ENCODE data around the gene F10. TPM values are rescaled to one million over a fixed set of nuclear protein-coding genes. Genes with fewer than 3 reads are reported as not detected.

Gene F10
- total RNA-seq, 1 experiment from 2014 or later = not detected

DNA sequence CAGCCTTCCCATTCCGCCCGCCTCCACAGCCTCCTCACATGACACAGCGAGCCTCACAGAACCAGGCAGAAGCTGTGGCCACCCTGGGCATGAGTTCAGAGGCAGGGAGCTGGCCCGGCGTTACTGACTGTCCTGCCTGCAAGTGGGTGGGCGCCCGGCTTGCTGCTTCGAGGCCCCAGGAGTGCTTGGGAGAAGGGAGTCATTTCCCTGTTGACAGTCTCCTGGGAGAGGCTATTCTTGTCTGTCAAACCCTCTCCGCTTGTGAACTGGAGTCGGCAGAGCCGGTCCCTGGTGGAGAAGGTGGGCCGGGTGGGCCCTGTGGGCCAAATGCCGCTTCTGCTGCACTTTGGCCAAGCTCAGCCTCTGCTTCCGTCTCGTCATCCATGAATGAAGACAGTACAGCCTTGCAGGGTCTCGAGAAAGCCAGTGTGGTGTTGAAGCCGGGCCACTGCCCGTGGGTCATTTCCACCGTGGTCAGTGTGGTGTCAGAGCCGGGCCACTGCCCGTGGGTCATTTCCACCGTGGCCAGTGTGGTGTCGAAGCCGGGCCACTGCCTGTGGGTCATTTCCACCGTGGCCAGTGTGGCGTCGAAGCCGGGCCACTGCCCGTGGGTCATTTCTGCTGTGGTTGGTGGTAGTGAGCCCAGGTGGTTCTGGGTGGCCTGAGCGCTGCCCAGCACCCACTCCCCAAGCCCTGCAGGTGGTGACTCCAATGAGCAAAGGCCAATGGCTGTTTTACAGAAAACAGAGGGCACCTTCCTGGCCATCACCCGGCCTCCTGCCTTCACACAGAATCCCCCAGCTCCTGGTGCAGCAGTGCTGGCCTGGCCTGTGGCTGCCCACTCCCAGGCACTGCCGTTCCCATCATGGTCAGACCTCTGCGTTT, 30.5 kb upstream of the F10 start:
- TF ChIP-seq EZH2phosphoT487 (IDR thresholded peaks at IDR 0.05; ENCODE audit: borderline replicate concordance, low read length) (no peak), EZH2 (IDR thresholded peaks at IDR 0.05; ENCODE audit: low read length, unreplicated experiment) (no peak)
- TF ChIP-seq, protein P1, sequence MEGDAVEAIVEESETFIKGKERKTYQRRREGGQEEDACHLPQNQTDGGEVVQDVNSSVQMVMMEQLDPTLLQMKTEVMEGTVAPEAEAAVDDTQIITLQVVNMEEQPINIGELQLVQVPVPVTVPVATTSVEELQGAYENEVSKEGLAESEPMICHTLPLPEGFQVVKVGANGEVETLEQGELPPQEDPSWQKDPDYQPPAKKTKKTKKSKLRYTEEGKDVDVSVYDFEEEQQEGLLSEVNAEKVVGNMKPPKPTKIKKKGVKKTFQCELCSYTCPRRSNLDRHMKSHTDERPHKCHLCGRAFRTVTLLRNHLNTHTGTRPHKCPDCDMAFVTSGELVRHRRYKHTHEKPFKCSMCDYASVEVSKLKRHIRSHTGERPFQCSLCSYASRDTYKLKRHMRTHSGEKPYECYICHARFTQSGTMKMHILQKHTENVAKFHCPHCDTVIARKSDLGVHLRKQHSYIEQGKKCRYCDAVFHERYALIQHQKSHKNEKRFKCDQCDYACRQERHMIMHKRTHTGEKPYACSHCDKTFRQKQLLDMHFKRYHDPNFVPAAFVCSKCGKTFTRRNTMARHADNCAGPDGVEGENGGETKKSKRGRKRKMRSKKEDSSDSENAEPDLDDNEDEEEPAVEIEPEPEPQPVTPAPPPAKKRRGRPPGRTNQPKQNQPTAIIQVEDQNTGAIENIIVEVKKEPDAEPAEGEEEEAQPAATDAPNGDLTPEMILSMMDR (conservative IDR thresholded peaks at IDR 0.05; ENCODE audit: low read depth, low read length) = no peak
- BruUV-seq (replicated peaks) = no TSS peak
- H3K4me3 ChIP-seq (ENCODE audit: low read length) = no peak overlapping the region
- H3K9ac ChIP-seq (ENCODE audit: low read length) = no peak overlapping the region
- intact Hi-C loops (cut with micrococcal nuclease) = no loop called here
- H3K9me3 ChIP-seq (ENCODE audit: low read length) = no peaks in the 10 kb centered on the region
- ChIA-PET CTCF (no interaction called here), POLR2A (ENCODE audit: unreplicated experiment) (no interaction called here)
- no peaks in the 10 kb centered on the region for H3K79me2 ChIP-seq (ENCODE audit: low read length)
- H3F3A ChIP-seq (ENCODE audit: low read length, unreplicated experiment) = no peaks in the 10 kb centered on the region
- H3K4me1 ChIP-seq (ENCODE audit: insufficient read depth, low read length) = no peaks in the 10 kb centered on the region
- H3K36me3 ChIP-seq (ENCODE audit: low read depth, low read length) = no peaks in the 10 kb centered on the region
- no peak overlapping the region for H3K27ac ChIP-seq (ENCODE audit: low read length)
- H4K20me1 ChIP-seq (ENCODE audit: low read length) = no peaks in the 10 kb centered on the region
- no peaks in the 10 kb centered on the region for H3K9me2 ChIP-seq (replicated peaks; ENCODE audit: low read length)
- H3K27me3 ChIP-seq (ENCODE audit: low read length) = no peaks in the 10 kb centered on the region
- no peak overlapping the region for H2AFZ ChIP-seq (ENCODE audit: low read length)
- ATAC-seq = no peak
- DNase-seq = no peak
- no peak overlapping the region for H3K4me2 ChIP-seq (ENCODE audit: low read length)

DNA sequence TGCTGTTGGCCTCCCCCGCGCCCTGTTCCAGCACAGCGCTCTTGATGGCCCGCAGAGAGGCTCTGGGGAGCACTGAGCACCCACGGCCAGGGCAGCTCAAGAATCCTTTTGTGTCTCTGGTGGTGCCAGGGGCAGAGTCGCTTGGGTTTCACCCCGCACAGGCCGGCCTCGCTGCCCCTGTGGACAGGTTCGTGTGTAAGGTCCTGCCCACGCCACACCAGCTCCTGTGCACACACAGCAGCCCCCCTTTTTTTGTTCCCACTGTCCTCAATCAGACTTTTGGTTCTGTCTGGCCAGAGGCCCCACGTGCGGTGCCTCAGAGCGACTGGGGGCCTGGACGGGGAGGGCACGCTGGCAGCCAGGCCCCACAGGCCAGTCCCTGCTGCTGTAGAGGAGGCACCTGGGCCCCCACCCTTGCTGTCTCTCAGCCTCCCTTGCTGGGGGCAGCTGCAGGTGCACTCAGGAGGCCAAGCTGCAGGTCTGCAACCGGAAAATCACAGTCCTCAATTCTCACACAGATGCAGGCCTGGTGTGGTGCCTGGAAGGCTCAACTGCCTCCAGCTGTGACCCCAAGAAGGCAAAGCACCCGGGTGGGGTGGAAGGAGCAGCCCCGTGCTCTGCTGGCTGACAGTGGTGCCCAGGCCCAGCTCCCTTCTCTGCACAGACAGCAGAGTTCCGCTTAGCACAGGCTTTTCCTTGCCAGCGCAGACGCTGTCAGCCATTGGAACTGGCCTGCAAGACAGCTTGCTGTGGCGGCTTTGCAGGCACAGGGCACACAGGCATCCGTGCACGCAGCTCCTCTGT, 29.6 kb upstream of the F10 start:
- intact Hi-C loops (cut with micrococcal nuclease) = no loop called here
- H3K9me2 ChIP-seq (replicated peaks; ENCODE audit: low read length) = no peaks in the 10 kb centered on the region

More for the DNA sequence above, 29.6 kb upstream of the F10 start:
- POLR2A ChIA-PET (ENCODE audit: unreplicated experiment) = no interaction called here
- no peak for ATAC-seq
- CTCF ChIA-PET = no interaction called here
- H3K9me3 ChIP-seq (ENCODE audit: low read length) = no peaks in the 10 kb centered on the region
- DNase-seq = no peak
- no peak overlapping the region for H3K4me2 ChIP-seq (ENCODE audit: low read length)
- no peak overlapping the region for H3K9ac ChIP-seq (ENCODE audit: low read length)
- no peaks in the 10 kb centered on the region for H3K27me3 ChIP-seq (ENCODE audit: low read length)
- TF ChIP-seq EZH2 (IDR thresholded peaks at IDR 0.05; ENCODE audit: low read length, unreplicated experiment) (no peak), EZH2phosphoT487 (IDR thresholded peaks at IDR 0.05; ENCODE audit: borderline replicate concordance, low read length) (no peak)
- TF ChIP-seq, protein P1 (conservative IDR thresholded peaks at IDR 0.05; ENCODE audit: low read depth, low read length) = no peak
- H3K79me2 ChIP-seq (ENCODE audit: low read length) = no peaks in the 10 kb centered on the region
- H2AFZ ChIP-seq (ENCODE audit: low read length) = no peak overlapping the region
- H3K36me3 ChIP-seq (ENCODE audit: low read depth, low read length) = no peaks in the 10 kb centered on the region
- H3K4me3 ChIP-seq (ENCODE audit: low read length) = no peak overlapping the region
- no peaks in the 10 kb centered on the region for H3F3A ChIP-seq (ENCODE audit: low read length, unreplicated experiment)
- BruUV-seq (replicated peaks) = no TSS peak
- H3K4me1 ChIP-seq (ENCODE audit: insufficient read depth, low read length) = no peaks in the 10 kb centered on the region
- no peak overlapping the region for H3K27ac ChIP-seq (ENCODE audit: low read length)
- H4K20me1 ChIP-seq (ENCODE audit: low read length) = no peaks in the 10 kb centered on the region

All from PC-3 (cell line).